HEK293 (cell line): ENCODE data around the gene EYS.

ENCODE experiments used
- REST ChIP-seq: fragments of 450-650 bp; formaldehyde crosslinking; IDR thresholded peaks from 2 replicates; pipeline ENCODE4 v1.5.1; 2016; ENCODE audit warnings: missing biosample characterization, missing genetic modification characterization
- SP2 ChIP-seq: fragments of 450-650 bp; formaldehyde crosslinking; IDR thresholded peaks from 2 replicates; pipeline ENCODE4 v1.5.1; 2016; ENCODE audit warnings: missing biosample characterization, missing genetic modification characterization
- ZBTB44 ChIP-seq: fragments of 450-650 bp; IDR thresholded peaks from 2 replicates; pipeline ENCODE4 v1.5.1; 2018; ENCODE audit warnings: missing biosample characterization, mild to moderate bottlenecking, missing genetic modification characterization
- ZBTB7A ChIP-seq: fragments of 450-650 bp; formaldehyde crosslinking; IDR thresholded peaks from 2 replicates; pipeline ENCODE4 v1.5.1; 2016; ENCODE audit warnings: low read depth, missing biosample characterization, missing genetic modification characterization
- ZFHX2 ChIP-seq: fragments of 450-650 bp; formaldehyde crosslinking; conservative IDR thresholded peaks from 2 replicates; pipeline ENCODE4 v1.5.1; 2016; ENCODE audit warnings: missing biosample characterization, missing genetic modification characterization
- ZNF174 ChIP-seq: fragments of 450-650 bp; formaldehyde crosslinking; IDR thresholded peaks from 2 replicates; pipeline ENCODE4 v1.5.0; 2017; ENCODE audit warnings: missing biosample characterization, mild to moderate bottlenecking, missing genetic modification characterization
- ZNF184 ChIP-seq: fragments of 450-650 bp; IDR thresholded peaks from 2 replicates; pipeline ENCODE4 v1.5.1; 2018; ENCODE audit warnings: missing biosample characterization, mild to moderate bottlenecking, missing genetic modification characterization
- ZNF398 ChIP-seq: fragments of 450-650 bp; formaldehyde crosslinking; IDR thresholded peaks from 2 replicates; pipeline ENCODE4 v1.5.1; 2017; ENCODE audit warnings: missing biosample characterization, missing genetic modification characterization
- ZNF560 ChIP-seq: fragments of 450-650 bp; formaldehyde crosslinking; IDR thresholded peaks from 2 replicates; pipeline ENCODE4 v1.5.1; 2017; ENCODE audit warnings: missing biosample characterization, missing genetic modification characterization, borderline replicate concordance
- TF ChIP-seq, protein P1 (sequence below): fragments of 450-650 bp; formaldehyde crosslinking; IDR thresholded peaks from 2 replicates; pipeline ENCODE4 v1.5.1; 2016; ENCODE audit warnings: missing biosample characterization, missing genetic modification characterization

DNA sequence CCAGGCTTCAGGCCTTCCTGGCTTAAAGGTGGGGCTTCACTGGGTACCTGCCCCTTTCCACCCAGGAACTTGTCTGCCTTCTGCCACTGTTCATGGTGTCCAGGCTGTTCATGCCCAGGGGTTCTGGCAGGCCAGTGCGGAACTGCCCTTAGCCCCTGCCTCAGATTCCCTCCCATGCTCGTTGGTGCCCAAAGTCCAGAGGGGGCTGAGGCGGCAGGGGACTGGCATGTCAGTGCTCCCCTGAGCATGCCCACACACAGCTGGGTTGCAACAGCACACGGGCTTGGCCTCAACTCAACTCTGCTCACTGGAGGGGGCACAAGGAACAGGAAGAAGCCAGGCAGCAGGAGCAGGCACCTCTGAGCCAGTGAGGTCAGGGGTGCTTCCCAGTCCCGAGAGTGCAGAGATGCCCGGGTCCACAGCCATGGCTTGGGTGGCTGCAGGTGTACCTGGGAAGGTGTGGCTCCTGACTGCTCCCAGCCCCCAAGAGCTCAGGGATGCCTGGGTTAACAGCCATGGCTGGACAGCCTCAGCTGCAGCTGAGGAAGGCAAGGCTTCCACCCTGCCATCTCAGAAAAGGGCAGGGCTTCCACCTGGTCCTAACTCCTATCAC is 845.9 kb downstream of the EYS start:
- TF ChIP-seq ZFHX2 (no peak), SP2 (tag by site-specific recombination) (no peak), ZBTB7A (tag by site-specific recombination) (no peak), ZNF184 (tag by site-specific recombination) (no peak), ZNF398 (tag by site-specific recombination) (no peak), REST (tag by site-specific recombination) (no peak), ZNF560 (tag by site-specific recombination) (no peak), ZBTB44 (tag by site-specific recombination) (no peak), ZNF174 (tag by site-specific recombination) (no peak)
- TF ChIP-seq, protein P1, sequence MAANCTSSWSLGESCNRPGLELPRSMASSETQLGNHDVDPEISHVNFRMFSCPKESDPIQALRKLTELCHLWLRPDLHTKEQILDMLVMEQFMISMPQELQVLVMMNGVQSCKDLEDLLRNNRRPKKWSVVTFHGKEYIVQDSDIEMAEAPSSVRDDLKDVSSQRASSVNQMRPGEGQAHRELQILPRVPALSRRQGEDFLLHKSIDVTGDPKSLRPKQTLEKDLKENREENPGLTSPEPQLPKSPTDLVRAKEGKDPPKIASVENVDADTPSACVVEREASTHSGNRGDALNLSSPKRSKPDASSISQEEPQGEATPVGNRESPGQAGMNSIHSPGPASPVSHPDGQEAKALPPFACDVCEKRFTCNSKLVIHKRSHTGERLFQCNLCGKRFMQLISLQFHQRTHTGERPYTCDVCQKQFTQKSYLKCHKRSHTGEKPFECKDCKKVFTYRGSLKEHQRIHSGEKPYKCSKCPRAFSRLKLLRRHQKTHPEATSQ (tag by site-specific recombination), result no peak
